ENCODE results near the gene TSC22D4.
"Not testable (repeated sequence)": the region's sequence is repeated elsewhere in the genome, so short reads cannot be mapped to it uniquely, and the experiment has no call there.

Gene TSC22D4

DNA sequence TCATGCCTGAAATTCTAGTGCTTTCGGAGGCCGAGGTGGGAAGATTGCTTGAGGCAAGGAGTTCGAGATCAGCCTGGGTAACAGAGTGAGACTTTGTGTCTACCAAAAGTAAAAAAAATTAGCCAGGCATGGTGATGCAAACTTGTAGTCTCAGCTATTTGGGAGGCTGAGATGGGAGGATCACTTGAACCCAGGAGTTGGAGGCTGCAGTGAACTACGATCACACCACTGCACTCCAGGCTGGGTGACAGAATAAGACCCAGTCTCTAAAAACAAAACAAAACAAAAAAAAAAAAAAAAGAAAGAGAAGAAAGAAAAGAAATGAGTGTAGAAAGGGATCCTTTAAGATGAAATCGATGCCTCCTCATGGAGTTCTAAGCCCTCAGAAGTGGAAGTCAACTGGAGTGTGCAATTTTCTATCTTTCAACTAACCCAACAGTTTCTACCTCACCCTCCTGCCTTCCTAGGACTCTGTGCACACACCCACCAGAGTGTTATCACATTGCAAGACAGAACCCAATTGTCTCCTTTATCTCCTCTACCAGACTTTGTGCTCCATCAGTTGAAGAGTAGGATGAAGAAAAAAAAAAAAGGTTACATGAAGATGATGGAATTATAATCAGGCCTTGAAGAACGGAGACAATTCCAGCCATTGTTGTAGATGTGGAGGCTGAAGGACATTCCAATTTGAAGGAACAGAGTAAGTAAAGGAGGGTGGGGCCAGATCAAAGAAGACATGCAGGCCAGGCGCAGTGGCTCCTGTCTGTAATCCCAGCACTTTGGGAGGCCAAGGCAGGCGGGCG lies 31.6 kb upstream of the TSC22D4 start:
- H3K9ac ChIP-seq (ENCODE audit: low read length) = no peak overlapping the region
- no peaks in the 10 kb centered on the region for H3K4me1 ChIP-seq (ENCODE audit: insufficient read depth, low read length)
- H3K27me3 ChIP-seq (ENCODE audit: control insufficient read depth in 1 of 2, insufficient read depth in 2 of 2, low read length in 2 of 2) = no peaks in the 10 kb centered on the region
- no peak overlapping the region for H3K4me3 ChIP-seq (ENCODE audit: low read depth in 1 of 2, low read length in 2 of 2)
- H3K27ac ChIP-seq (ENCODE audit: low read depth, low read length) = no peak overlapping the region
- H3K36me3 ChIP-seq (ENCODE audit: insufficient read depth, low read length) = no peaks in the 10 kb centered on the region
- H3K9me3 ChIP-seq (ENCODE audit: low read length) = no peaks in the 10 kb centered on the region

DNA sequence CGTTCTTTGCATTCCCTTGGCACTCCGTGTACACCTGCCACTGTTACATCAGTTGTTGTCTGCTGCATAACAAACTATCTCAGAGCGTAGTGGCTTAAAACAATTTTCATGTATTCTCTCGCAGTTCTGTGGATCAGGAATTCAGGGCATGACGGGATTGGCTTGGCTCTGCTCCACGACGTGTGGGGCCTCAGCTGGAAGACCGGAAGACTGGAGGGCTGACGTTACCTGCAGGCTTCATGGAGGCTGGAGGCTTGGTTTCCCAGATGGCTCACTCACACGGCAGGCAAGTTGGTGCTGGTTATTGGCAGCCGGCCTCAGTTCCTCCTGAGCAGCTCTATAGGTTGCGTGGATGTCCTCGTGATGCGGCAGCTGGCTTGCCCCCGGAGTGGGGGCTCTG lies 30.2 kb upstream of the TSC22D4 start:
- Histone ChIP-seq H3K27me3 (ENCODE audit: control insufficient read depth in 1 of 2, insufficient read depth in 2 of 2, low read length in 2 of 2) (no peaks in the 10 kb centered on the region), H3K9me3 (ENCODE audit: low read length) (no peaks in the 10 kb centered on the region), H3K27ac (ENCODE audit: low read depth, low read length) (no peak overlapping the region), H3K9ac (ENCODE audit: low read length) (no peak overlapping the region), H3K4me1 (ENCODE audit: insufficient read depth, low read length) (no peaks in the 10 kb centered on the region), H3K4me3 (ENCODE audit: low read depth in 1 of 2, low read length in 2 of 2) (no peak overlapping the region), H3K36me3 (ENCODE audit: insufficient read depth, low read length) (no peaks in the 10 kb centered on the region)

DNA sequence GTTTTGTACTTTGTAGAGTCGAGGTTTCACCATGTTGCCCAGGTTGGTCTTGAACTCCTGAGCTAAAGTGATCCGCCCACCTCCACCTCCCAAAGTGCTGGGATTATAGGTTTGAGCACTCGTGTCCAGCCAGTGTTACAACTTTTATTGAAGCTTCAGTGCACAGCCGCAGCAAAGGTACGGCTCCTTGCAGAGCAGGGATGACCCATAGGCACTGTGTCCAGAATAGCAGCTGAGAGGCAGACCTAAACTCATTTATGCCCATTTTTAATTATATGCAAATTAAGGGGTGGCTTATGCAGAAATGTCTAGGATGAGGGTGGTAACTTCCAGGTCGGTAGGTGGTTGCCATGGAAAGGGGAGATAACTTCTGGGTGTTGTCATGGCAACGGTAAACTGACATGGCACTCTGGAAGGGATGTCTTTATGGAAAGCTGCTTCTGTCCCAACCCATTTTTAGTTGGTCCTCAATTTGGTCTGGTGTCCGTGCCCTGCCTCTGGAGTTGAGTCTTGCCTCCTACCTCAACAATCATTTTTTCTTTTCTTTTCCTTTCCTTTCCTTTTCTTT lies 27.4 kb upstream of the TSC22D4 start:
- H3K4me3 ChIP-seq (ENCODE audit: low read depth in 1 of 2, low read length in 2 of 2) = no peak overlapping the region
- H3K27me3 ChIP-seq (ENCODE audit: control insufficient read depth in 1 of 2, insufficient read depth in 2 of 2, low read length in 2 of 2) = no peaks in the 10 kb centered on the region
- no peak overlapping the region for H3K27ac ChIP-seq (ENCODE audit: low read depth, low read length)
- H3K9ac ChIP-seq (ENCODE audit: low read length) = no peak overlapping the region
- no peaks in the 10 kb centered on the region for H3K36me3 ChIP-seq (ENCODE audit: insufficient read depth, low read length)
- H3K9me3 ChIP-seq (ENCODE audit: low read length) = no peaks in the 10 kb centered on the region
- H3K4me1 ChIP-seq (ENCODE audit: insufficient read depth, low read length) = no peaks in the 10 kb centered on the region

DNA sequence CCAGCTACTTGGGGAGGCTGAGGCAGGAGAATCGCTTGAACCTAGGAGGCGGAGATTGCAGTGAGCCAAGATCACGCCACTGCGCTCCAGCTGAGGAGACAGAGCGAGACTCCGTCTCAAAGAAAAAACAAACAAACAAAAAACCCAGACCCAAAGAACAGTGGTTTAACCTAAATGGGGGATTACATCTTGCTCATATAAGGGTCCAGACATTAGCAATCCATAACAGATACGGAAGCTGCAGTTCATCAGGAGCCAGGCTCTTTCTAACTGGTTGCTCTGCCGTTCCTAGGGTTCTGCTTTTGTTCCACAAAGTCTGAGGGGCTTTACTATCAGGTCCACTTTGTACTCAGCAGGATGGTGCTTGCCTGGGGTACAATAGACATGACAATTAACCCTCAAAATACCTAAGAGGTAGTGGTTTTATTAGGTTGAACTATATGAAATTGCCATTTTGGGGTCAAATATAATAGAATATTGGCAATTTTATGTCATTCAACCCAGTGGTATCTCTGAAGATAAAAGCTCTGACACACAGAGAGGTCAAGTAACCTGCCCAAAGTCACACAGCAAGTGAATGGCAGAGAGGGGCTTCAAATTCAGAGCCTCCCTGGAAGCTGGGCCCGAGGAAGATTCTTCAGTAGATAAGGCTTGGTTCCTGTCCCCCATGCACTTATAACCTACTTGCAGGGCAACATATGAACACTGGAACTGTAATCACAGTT lies 26.0 kb upstream of the TSC22D4 start:
- Histone ChIP-seq H3K27ac (ENCODE audit: low read depth, low read length) (no peak overlapping the region), H3K27me3 (ENCODE audit: control insufficient read depth in 1 of 2, insufficient read depth in 2 of 2, low read length in 2 of 2) (no peaks in the 10 kb centered on the region), H3K9ac (ENCODE audit: low read length) (no peak overlapping the region), H3K36me3 (ENCODE audit: insufficient read depth, low read length) (no peaks in the 10 kb centered on the region), H3K4me1 (ENCODE audit: insufficient read depth, low read length) (no peaks in the 10 kb centered on the region), H3K9me3 (ENCODE audit: low read length) (no peaks in the 10 kb centered on the region), H3K4me3 (ENCODE audit: low read depth in 1 of 2, low read length in 2 of 2) (no peak overlapping the region)

DNA sequence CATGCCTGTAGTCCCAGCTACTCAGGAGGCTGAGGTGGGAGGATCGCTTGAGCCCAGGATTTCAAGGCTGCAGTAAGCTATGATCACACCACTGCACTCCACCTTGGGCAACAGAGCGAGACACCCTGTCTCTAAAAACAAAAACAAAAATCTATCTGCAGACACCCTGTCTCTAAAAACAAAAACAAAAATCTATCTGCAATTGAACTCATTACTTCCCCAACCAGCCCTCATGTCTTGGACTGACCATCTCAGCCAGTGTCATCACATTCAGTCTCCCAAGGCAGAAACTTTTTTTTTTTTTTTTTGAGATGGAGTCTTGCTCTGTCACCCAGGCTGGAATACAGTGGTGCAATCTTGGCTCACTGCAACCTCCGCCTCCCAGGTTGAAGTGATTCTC lies 25.0 kb upstream of the TSC22D4 start:
- not testable (repeated sequence) for H3K9me3 ChIP-seq (ENCODE audit: low read length); H3K36me3 ChIP-seq (ENCODE audit: insufficient read depth, low read length); H3K4me1 ChIP-seq (ENCODE audit: insufficient read depth, low read length); H3K9ac ChIP-seq (ENCODE audit: low read length); H3K27me3 ChIP-seq (ENCODE audit: control insufficient read depth in 1 of 2, insufficient read depth in 2 of 2, low read length in 2 of 2); H3K27ac ChIP-seq (ENCODE audit: low read depth, low read length); H3K4me3 ChIP-seq (ENCODE audit: low read depth in 1 of 2, low read length in 2 of 2)

DNA sequence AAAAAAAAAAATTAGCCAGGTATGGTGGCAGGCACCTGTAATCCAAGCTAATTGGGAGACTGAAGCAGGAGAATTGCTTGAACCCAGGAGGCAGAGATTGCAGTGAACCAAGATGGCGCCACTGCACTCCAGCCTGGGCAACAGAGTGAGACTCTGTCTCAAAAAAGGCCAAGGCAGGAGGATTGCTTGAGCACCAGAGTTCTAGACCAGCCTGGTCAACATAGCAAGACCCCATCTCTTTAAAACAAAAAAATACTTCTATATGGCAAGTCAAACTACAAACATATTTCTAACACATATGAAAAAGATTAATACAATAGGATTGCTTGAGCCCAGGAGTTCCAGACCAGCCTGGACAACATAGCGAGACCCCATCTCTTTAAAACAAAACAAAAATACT lies 21.7 kb upstream of the TSC22D4 start:
- H3K4me1 ChIP-seq (ENCODE audit: insufficient read depth, low read length); H3K27ac ChIP-seq (ENCODE audit: low read depth, low read length); H3K9ac ChIP-seq (ENCODE audit: low read length); H3K27me3 ChIP-seq (ENCODE audit: control insufficient read depth in 1 of 2, insufficient read depth in 2 of 2, low read length in 2 of 2); H3K4me3 ChIP-seq (ENCODE audit: low read depth in 1 of 2, low read length in 2 of 2); H3K9me3 ChIP-seq (ENCODE audit: low read length); H3K36me3 ChIP-seq (ENCODE audit: insufficient read depth, low read length): not testable (repeated sequence)

DNA sequence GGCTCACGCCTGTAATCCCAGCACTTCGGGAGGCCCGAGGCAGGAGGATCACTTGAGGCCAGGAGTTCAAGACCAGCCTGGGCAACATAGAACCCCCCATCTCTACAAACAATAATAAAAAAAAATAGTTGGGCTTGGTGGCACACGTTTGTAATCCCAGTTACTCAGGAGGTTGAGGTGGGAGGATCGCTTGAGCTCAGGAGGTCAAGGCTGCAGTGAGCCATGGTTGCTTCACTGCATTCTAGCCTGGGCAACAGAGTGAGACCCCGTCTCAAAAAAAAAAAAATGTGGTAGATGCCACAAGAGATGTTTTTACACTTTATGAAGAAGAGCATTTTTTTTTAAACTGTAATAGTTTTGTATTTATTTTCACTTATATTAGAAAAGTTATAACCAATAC lies 17.5 kb upstream of the TSC22D4 start:
- no peak overlapping the region for H3K4me3 ChIP-seq (ENCODE audit: low read depth in 1 of 2, low read length in 2 of 2)

DNA sequence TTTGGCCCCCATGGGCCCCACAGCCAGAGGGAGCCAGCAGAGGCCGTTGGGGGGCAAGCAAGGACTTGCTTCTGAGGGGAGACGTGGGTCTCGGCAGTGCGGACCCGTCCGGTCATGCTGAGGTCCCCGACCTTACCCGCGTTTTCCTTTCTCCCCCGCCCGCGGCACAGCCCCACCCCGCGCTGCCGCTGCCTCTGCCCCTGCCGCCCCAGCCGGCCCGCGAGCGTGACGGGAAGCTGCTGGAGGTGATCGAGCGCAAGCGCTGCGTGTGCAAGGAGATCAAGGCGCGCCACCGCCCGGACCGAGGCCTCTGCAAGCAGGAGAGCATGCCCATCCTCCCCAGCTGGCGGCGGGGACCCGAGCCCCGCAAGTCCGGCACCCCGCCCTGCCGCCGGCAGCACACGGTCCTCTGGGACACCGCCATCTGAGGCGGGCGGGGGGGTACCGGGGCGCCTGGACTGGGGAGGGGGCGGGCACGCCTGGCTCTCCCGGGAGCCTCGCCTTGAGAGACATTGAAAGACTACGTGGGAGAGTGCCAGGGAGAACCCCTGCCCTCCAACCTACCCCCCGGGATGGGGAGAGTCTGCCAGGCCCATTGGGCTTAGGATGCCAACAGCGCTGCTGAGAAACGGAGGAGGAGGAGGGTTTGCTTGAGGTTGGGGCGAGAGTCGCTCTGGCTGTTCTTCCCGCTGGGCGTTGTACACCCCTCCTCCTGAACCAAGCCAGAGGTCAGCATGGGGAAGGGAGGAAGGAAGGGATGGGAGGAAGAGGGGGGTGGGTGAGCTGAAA lies 14.7 kb upstream of the TSC22D4 start:
- H3K4me1 ChIP-seq (ENCODE audit: insufficient read depth, low read length) = no peaks in the 10 kb centered on the region
- H3K36me3 ChIP-seq (ENCODE audit: insufficient read depth, low read length) = no peaks in the 10 kb centered on the region
- peak overlapping the region in 1 of 2 donors; percentile 38 for H3K4me3 ChIP-seq (ENCODE audit: low read depth in 1 of 2, low read length in 2 of 2)
- H3K27ac ChIP-seq (ENCODE audit: low read depth, low read length) = no peak overlapping the region
- no peaks in the 10 kb centered on the region for H3K9me3 ChIP-seq (ENCODE audit: low read length)
- peaks cover 0 to 4% of the 10 kb centered on the region in 2 donors for H3K27me3 ChIP-seq (ENCODE audit: control insufficient read depth in 1 of 2, insufficient read depth in 2 of 2, low read length in 2 of 2)
- no peak overlapping the region for H3K9ac ChIP-seq (ENCODE audit: low read length)

More for the DNA sequence above, 17.5 kb upstream of the TSC22D4 start:
- Histone ChIP-seq H3K36me3 (ENCODE audit: insufficient read depth, low read length) (no peaks in the 10 kb centered on the region), H3K4me1 (ENCODE audit: insufficient read depth, low read length) (no peaks in the 10 kb centered on the region), H3K27me3 (ENCODE audit: control insufficient read depth in 1 of 2, insufficient read depth in 2 of 2, low read length in 2 of 2) (peaks cover 0 to 4% of the 10 kb centered on the region in 2 donors), H3K9ac (ENCODE audit: low read length) (no peak overlapping the region), H3K9me3 (ENCODE audit: low read length) (no peaks in the 10 kb centered on the region), H3K27ac (ENCODE audit: low read depth, low read length) (no peak overlapping the region)

DNA sequence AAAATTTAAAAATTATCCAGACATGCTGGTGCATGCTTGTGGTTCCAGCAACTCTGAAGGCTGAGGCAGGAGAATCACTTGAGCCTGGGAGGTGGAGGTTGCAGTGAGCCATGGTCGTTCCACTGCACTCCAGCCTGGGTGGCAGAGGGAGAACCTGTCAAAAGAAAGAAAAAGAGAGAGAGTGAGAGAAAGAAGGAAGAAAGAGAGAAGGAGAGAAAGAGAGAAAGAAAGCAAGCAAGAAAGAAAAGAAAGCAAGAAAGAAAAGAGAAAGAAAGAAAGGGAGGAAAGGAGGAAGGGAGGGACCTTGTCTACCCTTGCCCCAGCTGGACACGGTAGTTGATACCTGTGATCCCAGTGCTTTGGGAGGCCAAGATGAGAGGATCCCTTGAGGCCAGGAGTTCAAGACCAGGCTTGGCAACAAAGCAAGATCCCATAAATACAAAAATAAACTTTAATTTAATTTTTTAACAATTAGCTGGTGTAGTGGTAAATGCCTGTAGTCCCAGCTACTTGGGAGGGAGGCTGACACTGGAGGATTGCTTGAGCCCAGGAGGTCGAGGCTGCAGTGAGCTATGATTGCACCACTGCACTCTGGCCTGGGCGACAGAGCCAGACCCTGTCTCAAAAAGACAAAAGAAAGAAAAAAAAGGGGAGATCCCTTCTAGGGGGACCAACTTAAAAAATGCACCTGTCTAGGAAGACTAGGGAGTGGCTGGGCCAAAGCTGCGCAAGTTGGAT lies 13.9 kb upstream of the TSC22D4 start:
- H3K27ac ChIP-seq (ENCODE audit: low read depth, low read length) = no peak overlapping the region
- H3K9me3 ChIP-seq (ENCODE audit: low read length) = no peaks in the 10 kb centered on the region
- no peak overlapping the region for H3K9ac ChIP-seq (ENCODE audit: low read length)
- no peak overlapping the region for H3K4me3 ChIP-seq (ENCODE audit: low read depth in 1 of 2, low read length in 2 of 2)
- peaks cover 0 to 4% of the 10 kb centered on the region in 2 donors for H3K27me3 ChIP-seq (ENCODE audit: control insufficient read depth in 1 of 2, insufficient read depth in 2 of 2, low read length in 2 of 2)
- no peaks in the 10 kb centered on the region for H3K36me3 ChIP-seq (ENCODE audit: insufficient read depth, low read length)
- no peaks in the 10 kb centered on the region for H3K4me1 ChIP-seq (ENCODE audit: insufficient read depth, low read length)

DNA sequence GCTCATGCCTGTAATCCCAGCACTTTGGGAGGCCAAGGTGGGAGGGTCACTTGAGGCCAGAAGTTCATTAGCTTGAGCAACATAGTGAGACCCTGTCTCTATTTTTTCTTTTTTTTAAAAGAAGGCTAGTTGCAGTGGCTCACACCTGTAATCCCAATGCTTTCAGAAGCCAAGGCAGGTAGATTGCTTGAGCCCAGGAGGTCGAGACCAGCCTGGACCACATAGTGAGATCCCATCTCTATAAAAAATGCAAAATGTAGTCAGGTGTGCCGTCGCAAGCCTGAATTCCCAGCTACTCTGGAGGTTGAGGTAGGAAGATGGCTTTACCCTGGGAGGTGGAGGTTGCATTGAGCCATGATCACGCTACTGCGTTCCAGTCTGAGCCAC lies 12.2 kb upstream of the TSC22D4 start:
- H3K4me1 ChIP-seq (ENCODE audit: insufficient read depth, low read length) = no peaks in the 10 kb centered on the region
- peaks cover 0 to 4% of the 10 kb centered on the region in 2 donors for H3K27me3 ChIP-seq (ENCODE audit: control insufficient read depth in 1 of 2, insufficient read depth in 2 of 2, low read length in 2 of 2)
- H3K9me3 ChIP-seq (ENCODE audit: low read length) = no peaks in the 10 kb centered on the region
- H3K27ac ChIP-seq (ENCODE audit: low read depth, low read length) = no peak overlapping the region
- no peak overlapping the region for H3K4me3 ChIP-seq (ENCODE audit: low read depth in 1 of 2, low read length in 2 of 2)
- H3K36me3 ChIP-seq (ENCODE audit: insufficient read depth, low read length) = no peaks in the 10 kb centered on the region
- H3K9ac ChIP-seq (ENCODE audit: low read length) = no peak overlapping the region

Data from muscle layer of colon (tissue), 2 donors.